ENCODE results near the gene TGFBR3.

The TGFBR3 gene

DNA sequence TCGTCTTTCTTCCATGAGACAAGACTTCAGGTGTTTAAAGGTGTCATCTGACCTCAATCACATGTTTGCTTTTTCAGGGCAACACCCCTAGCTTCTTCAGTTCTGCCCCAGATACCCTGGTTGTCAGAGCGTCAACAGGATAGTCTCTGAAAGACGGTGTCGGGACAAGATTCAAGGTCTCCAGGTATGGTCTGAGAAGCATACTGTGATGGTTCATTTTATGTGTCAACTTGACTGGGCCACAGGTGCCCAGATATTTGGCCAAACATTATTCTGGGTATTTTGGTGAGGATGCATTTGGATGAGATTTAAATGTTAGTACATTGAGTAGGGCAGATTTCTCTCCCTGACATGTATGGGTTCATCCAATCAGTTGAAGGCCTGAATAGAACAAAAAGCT lies 148.3 kb downstream of the TGFBR3 start:
- H3K9me3 ChIP-seq (replicated peaks in 1 of 2; ENCODE audit: control insufficient read depth in 2 of 2, insufficient read depth in 1 of 2, low read depth in 1 of 2, low read length in 2 of 2), result peaks cover 3 to 6% of the 10 kb centered on the region in 2 donors
- peak overlapping the region; percentile 30 for H2BK12ac ChIP-seq (ENCODE audit: low read length)
- no CpG with 5 or more reads among the region's 4 CpGs for WGBS, 2 donors (ENCODE audit: extremely low coverage in 2 of 2, insufficient read length in 2 of 2, insufficient replicate concordance in 1 of 2)
- peaks cover 0 to 4% of the 10 kb centered on the region in 2 donors for H3K36me3 ChIP-seq (replicated peaks in 1 of 2; ENCODE audit: control insufficient read depth in 2 of 2, insufficient read depth in 2 of 2, low read length in 2 of 2)
- H2BK120ac ChIP-seq (ENCODE audit: low read depth, low read length), result no peak overlapping the region
- H3K23ac ChIP-seq (ENCODE audit: low read depth, low read length, poor library complexity), result no peak overlapping the region
- no peak overlapping the region for H3K9ac ChIP-seq (ENCODE audit: low read depth, low read length, poor library complexity)
- H2AK5ac ChIP-seq (ENCODE audit: low read depth, low read length), result no peak overlapping the region
- no peak overlapping the region for H4K8ac ChIP-seq (ENCODE audit: low read depth, low read length)
- H2BK5ac ChIP-seq (ENCODE audit: low read length), result no peak overlapping the region
- peak overlapping the region; percentile 62 for H3K18ac ChIP-seq (ENCODE audit: low read length)
- no peak overlapping the region for H3K14ac ChIP-seq (ENCODE audit: low read length)
- peak overlapping the region; percentile 57 for H2AFZ ChIP-seq (ENCODE audit: low read length)
- H3K4me1 ChIP-seq (ENCODE audit: control insufficient read depth in 2 of 2, insufficient read depth in 1 of 2, low read depth in 1 of 2, low read length in 2 of 2), result peaks cover 13 to 16% of the 10 kb centered on the region in 2 donors
- no peak overlapping the region for H2BK15ac ChIP-seq (ENCODE audit: low read length)
- H3K27ac ChIP-seq (replicated peaks; ENCODE audit: low read length), result peak overlapping the region; percentile 72
- no peak overlapping the region for H3K4me2 ChIP-seq (ENCODE audit: insufficient read depth, low read length, poor library complexity, severe bottlenecking)
- no peak overlapping the region for H4K91ac ChIP-seq (ENCODE audit: low read depth, low read length, poor library complexity)
- no peak overlapping the region for H3K4me3 ChIP-seq (ENCODE audit: low read length in 2 of 2)
- H3K4ac ChIP-seq (ENCODE audit: low read length), result no peak overlapping the region
- DNase-seq (ENCODE audit: low spot score), result no peak
- H3K79me1 ChIP-seq (ENCODE audit: low read depth, low read length), result no peaks in the 10 kb centered on the region
- no peaks in the 10 kb centered on the region for H3K27me3 ChIP-seq (ENCODE audit: control insufficient read depth in 3 of 3, insufficient read depth in 3 of 3, low read depth in 1 of 3, low read length in 3 of 3)

DNA sequence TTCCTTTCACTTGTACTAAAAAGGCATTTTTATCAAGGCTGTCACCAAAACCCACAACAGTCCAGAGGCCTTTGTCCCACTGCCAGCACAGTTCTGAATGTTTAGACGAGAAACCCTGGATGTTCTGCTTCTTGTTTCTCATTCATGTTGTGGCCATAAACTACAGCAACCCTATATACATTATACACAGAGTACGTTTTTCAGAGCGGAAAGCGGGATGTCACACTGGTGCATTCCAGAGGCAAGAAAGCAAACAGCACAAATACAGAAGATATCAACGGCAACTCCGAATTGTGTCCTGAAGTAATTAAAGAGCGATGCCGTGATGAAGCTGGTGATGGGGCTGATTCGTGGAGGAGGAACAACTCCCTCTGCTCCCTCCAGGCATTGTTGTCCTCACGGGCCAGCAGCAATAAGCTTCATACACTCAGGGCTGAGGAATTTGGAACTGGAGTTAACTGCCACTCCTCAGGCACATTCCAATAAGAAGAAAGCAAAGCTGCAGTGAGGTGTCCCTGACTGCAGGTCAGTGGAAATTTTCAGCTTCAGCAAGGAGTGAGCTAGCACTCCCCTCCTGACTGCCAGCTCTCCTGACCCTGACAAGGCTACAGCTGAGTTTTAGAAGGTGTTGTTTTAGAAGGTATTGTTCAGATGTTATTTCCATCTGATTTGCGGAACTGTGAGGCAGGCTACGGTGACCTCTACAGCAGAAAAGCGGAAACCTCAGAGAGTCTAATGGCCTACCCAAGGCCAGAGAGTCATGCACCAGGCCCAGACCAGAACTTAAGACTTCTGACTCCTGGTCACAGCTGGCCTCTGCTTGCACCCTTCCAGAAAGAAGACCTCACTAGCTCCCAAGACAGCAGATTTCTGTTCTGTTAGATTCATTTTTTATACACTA lies 149.0 kb downstream of the TGFBR3 start:
- Histone ChIP-seq H3K79me1 (ENCODE audit: low read depth, low read length) (no peaks in the 10 kb centered on the region), H3K4me3 (ENCODE audit: low read length in 2 of 2) (no peak overlapping the region), H3K27ac (replicated peaks; ENCODE audit: low read length) (peak overlapping the region; percentile 72), H2BK5ac (ENCODE audit: low read length) (no peak overlapping the region), H3K14ac (ENCODE audit: low read length) (no peak overlapping the region), H3K18ac (ENCODE audit: low read length) (no peak overlapping the region), H4K91ac (ENCODE audit: low read depth, low read length, poor library complexity) (no peak overlapping the region), H3K9ac (ENCODE audit: low read depth, low read length, poor library complexity) (no peak overlapping the region), H2BK12ac (ENCODE audit: low read length) (no peak overlapping the region), H3K27me3 (ENCODE audit: control insufficient read depth in 3 of 3, insufficient read depth in 3 of 3, low read depth in 1 of 3, low read length in 3 of 3) (no peaks in the 10 kb centered on the region), H3K4ac (ENCODE audit: low read length) (no peak overlapping the region), H2AFZ (ENCODE audit: low read length) (peak overlapping the region; percentile 57), H3K4me1 (ENCODE audit: control insufficient read depth in 2 of 2, insufficient read depth in 1 of 2, low read depth in 1 of 2, low read length in 2 of 2) (peaks cover 18 to 21% of the 10 kb centered on the region in 2 donors), H3K36me3 (replicated peaks in 1 of 2; ENCODE audit: control insufficient read depth in 2 of 2, insufficient read depth in 2 of 2, low read length in 2 of 2) (peaks cover 0 to 4% of the 10 kb centered on the region in 2 donors), H3K9me3 (replicated peaks in 1 of 2; ENCODE audit: control insufficient read depth in 2 of 2, insufficient read depth in 1 of 2, low read depth in 1 of 2, low read length in 2 of 2) (peaks cover 3 to 5% of the 10 kb centered on the region in 2 donors), H2BK120ac (ENCODE audit: low read depth, low read length) (no peak overlapping the region), H2BK15ac (ENCODE audit: low read length) (no peak overlapping the region), H3K23ac (ENCODE audit: low read depth, low read length, poor library complexity) (no peak overlapping the region), H3K4me2 (ENCODE audit: insufficient read depth, low read length, poor library complexity, severe bottlenecking) (no peak overlapping the region), H2AK5ac (ENCODE audit: low read depth, low read length) (no peak overlapping the region), H4K8ac (ENCODE audit: low read depth, low read length) (no peak overlapping the region)
- DNase-seq (ENCODE audit: low spot score), result peak; percentile 65
- WGBS, 2 donors (ENCODE audit: extremely low coverage in 2 of 2, insufficient read length in 2 of 2, insufficient replicate concordance in 1 of 2), result no CpG with 5 or more reads among the region's 13 CpGs

DNA sequence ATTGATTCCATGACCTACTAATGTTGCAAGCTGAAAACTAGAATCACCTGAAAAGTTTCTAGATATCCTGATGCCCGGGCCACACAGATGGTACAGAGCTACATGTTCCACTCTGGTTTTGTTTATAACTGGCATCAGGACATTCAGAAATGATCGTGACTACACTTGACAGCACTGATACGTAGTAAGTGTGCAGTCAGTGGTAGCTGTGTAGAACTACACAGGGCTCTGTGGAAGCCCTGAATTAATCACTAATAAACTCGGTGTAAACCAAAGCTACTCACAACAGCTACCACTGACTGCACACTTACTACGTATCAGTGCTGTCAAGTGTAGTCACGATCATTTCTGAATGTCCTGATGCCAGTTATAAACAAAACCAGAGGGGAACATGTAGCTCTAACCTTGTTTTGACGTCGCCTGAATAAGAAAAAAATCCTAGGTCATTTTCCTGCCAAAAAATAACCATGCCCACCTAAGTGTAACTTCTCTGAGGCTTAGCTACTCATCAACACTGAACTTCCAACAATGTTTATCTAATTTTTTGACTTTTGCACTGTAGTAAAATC lies 149.7 kb downstream of the TGFBR3 start:
- no peak for DNase-seq (ENCODE audit: low spot score)
- Histone ChIP-seq H2BK15ac (ENCODE audit: low read length) (no peak overlapping the region), H2BK12ac (ENCODE audit: low read length) (no peak overlapping the region), H3K23ac (ENCODE audit: low read depth, low read length, poor library complexity) (no peak overlapping the region), H2AFZ (ENCODE audit: low read length) (peak overlapping the region; percentile 57), H2BK5ac (ENCODE audit: low read length) (no peak overlapping the region), H4K8ac (ENCODE audit: low read depth, low read length) (no peak overlapping the region), H3K27me3 (ENCODE audit: control insufficient read depth in 3 of 3, insufficient read depth in 3 of 3, low read depth in 1 of 3, low read length in 3 of 3) (no peaks in the 10 kb centered on the region), H3K14ac (ENCODE audit: low read length) (no peak overlapping the region), H2AK5ac (ENCODE audit: low read depth, low read length) (no peak overlapping the region), H3K9me3 (replicated peaks in 1 of 2; ENCODE audit: control insufficient read depth in 2 of 2, insufficient read depth in 1 of 2, low read depth in 1 of 2, low read length in 2 of 2) (peaks cover 3% of the 10 kb centered on the region in 2 donors), H3K9ac (ENCODE audit: low read depth, low read length, poor library complexity) (no peak overlapping the region), H3K4me1 (ENCODE audit: control insufficient read depth in 2 of 2, insufficient read depth in 1 of 2, low read depth in 1 of 2, low read length in 2 of 2) (peaks cover 21% of the 10 kb centered on the region in 2 donors), H3K36me3 (replicated peaks in 1 of 2; ENCODE audit: control insufficient read depth in 2 of 2, insufficient read depth in 2 of 2, low read length in 2 of 2) (peaks cover 0 to 4% of the 10 kb centered on the region in 2 donors), H3K4me2 (ENCODE audit: insufficient read depth, low read length, poor library complexity, severe bottlenecking) (no peak overlapping the region), H4K91ac (ENCODE audit: low read depth, low read length, poor library complexity) (no peak overlapping the region), H3K27ac (replicated peaks; ENCODE audit: low read length) (peak overlapping the region; percentile 72), H3K18ac (ENCODE audit: low read length) (no peak overlapping the region), H3K79me1 (ENCODE audit: low read depth, low read length) (no peaks in the 10 kb centered on the region), H3K4ac (ENCODE audit: low read length) (no peak overlapping the region), H3K4me3 (ENCODE audit: low read length in 2 of 2) (no peak overlapping the region), H2BK120ac (ENCODE audit: low read depth, low read length) (no peak overlapping the region)
- WGBS, 2 donors (ENCODE audit: extremely low coverage in 2 of 2, insufficient read length in 2 of 2, insufficient replicate concordance in 1 of 2), result no CpG with 5 or more reads among the region's 8 CpGs

DNA sequence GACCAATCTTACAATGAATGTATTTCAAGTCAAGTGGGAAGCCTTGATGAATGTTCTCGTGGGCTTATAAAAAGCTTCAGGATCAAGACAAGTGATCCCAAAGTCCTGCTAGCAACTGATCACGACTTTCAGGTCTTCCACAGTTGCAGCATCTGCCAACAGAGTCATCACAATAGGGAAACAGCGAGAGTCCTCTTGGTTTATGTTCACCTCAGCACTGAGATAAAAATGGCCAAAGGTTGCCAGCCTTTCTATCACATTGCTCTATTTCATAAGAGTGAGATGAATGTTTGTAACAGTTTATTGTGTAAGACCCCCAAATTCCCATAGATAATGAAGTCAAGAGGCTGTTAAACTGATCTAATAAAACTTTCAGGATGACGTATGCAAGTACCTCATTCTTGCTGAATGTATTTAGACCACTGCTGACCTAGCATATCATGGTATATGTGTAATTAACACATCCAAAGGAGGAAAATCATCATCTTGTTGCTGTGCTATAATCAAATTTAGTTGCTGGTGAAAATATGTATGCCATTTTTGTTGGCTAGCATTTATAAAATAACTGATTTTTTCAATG lies 150.6 kb downstream of the TGFBR3 start:
- Histone ChIP-seq H3K18ac (ENCODE audit: low read length) (no peak overlapping the region), H2AK5ac (ENCODE audit: low read depth, low read length) (no peak overlapping the region), H3K4me2 (ENCODE audit: insufficient read depth, low read length, poor library complexity, severe bottlenecking) (no peak overlapping the region), H3K4me1 (ENCODE audit: control insufficient read depth in 2 of 2, insufficient read depth in 1 of 2, low read depth in 1 of 2, low read length in 2 of 2) (peaks cover 22 to 25% of the 10 kb centered on the region in 2 donors), H3K9me3 (replicated peaks in 1 of 2; ENCODE audit: control insufficient read depth in 2 of 2, insufficient read depth in 1 of 2, low read depth in 1 of 2, low read length in 2 of 2) (peaks cover 3% of the 10 kb centered on the region in 2 donors), H4K91ac (ENCODE audit: low read depth, low read length, poor library complexity) (no peak overlapping the region), H3K4me3 (ENCODE audit: low read length in 2 of 2) (no peak overlapping the region), H2BK12ac (ENCODE audit: low read length) (no peak overlapping the region), H2AFZ (ENCODE audit: low read length) (no peak overlapping the region), H3K4ac (ENCODE audit: low read length) (no peak overlapping the region), H3K23ac (ENCODE audit: low read depth, low read length, poor library complexity) (no peak overlapping the region), H2BK5ac (ENCODE audit: low read length) (no peak overlapping the region), H3K14ac (ENCODE audit: low read length) (no peak overlapping the region), H3K79me1 (ENCODE audit: low read depth, low read length) (no peaks in the 10 kb centered on the region), H3K36me3 (replicated peaks in 1 of 2; ENCODE audit: control insufficient read depth in 2 of 2, insufficient read depth in 2 of 2, low read length in 2 of 2) (peaks cover 0 to 4% of the 10 kb centered on the region in 2 donors), H3K27me3 (ENCODE audit: control insufficient read depth in 3 of 3, insufficient read depth in 3 of 3, low read depth in 1 of 3, low read length in 3 of 3) (no peaks in the 10 kb centered on the region), H2BK15ac (ENCODE audit: low read length) (no peak overlapping the region), H2BK120ac (ENCODE audit: low read depth, low read length) (no peak overlapping the region), H4K8ac (ENCODE audit: low read depth, low read length) (no peak overlapping the region), H3K9ac (ENCODE audit: low read depth, low read length, poor library complexity) (no peak overlapping the region), H3K27ac (replicated peaks; ENCODE audit: low read length) (no peak overlapping the region)
- no peak for DNase-seq (ENCODE audit: low spot score)
- no CpG with 5 or more reads among the region's 4 CpGs for WGBS, 2 donors (ENCODE audit: extremely low coverage in 2 of 2, insufficient read length in 2 of 2, insufficient replicate concordance in 1 of 2)

Data from neuronal stem cell (in vitro differentiated cells).